ENCODE results near the gene ZBTB20.

ZBTB20 gene

DNA sequence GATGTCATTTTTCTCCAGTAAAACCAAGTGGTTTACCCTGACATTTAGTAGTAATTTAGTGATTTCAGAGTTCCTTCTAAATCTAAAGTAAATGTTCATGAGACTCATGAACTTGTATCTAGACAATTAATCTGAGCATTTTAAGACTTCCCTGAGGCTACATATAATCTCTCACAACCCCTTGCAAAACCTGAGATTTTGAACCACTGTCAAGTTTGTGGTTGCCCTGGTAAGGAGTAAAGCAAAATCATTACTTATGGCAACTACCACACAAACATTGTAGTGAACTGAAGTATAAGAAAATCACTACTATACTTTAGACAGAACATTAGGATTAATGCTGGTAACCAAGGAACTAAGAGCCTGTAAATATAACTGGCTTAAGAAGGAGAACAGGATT, 483.1 kb downstream of the ZBTB20 start:
- DNase-seq, result no peak

DNA sequence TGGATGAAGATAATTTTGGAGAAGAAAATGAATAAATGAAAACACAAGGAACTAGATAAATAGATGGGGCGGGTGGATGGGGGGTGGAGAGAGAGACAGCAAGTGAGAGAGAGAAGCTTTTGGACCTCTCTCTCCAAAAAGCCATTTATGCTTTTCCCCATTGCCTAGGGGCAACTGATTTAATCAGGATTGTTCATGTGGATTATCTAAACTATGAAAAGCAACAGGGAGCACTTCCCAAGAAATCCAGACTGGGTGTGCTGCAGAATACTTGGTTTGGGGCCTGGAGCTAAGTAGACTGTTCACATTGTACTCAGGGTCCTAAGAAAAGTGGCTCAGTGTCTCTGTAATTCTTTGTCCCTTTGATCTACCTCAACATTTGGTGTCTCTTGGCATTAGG, 486.3 kb downstream of the ZBTB20 start:
- no peak for DNase-seq

DNA sequence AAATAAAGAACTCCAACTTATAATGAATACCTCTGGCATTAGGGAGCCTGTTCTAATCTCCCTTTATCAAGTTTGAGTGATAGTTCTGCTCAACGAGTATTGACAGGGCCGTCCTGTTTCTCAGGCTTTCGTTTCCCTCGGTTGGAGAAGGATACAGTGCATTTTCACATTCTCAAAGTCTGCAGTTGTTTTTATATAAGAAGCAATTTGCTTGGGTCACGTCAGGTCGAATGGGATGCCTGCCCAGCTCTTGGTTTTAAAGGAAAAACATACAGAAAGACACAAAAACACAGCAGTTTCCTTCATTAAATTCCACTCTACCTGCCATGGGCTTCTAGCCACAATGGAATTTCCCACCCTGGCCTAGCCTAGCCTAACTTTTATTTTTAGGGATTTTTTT, 487.0 kb downstream of the ZBTB20 start:
- no peak for DNase-seq

DNA sequence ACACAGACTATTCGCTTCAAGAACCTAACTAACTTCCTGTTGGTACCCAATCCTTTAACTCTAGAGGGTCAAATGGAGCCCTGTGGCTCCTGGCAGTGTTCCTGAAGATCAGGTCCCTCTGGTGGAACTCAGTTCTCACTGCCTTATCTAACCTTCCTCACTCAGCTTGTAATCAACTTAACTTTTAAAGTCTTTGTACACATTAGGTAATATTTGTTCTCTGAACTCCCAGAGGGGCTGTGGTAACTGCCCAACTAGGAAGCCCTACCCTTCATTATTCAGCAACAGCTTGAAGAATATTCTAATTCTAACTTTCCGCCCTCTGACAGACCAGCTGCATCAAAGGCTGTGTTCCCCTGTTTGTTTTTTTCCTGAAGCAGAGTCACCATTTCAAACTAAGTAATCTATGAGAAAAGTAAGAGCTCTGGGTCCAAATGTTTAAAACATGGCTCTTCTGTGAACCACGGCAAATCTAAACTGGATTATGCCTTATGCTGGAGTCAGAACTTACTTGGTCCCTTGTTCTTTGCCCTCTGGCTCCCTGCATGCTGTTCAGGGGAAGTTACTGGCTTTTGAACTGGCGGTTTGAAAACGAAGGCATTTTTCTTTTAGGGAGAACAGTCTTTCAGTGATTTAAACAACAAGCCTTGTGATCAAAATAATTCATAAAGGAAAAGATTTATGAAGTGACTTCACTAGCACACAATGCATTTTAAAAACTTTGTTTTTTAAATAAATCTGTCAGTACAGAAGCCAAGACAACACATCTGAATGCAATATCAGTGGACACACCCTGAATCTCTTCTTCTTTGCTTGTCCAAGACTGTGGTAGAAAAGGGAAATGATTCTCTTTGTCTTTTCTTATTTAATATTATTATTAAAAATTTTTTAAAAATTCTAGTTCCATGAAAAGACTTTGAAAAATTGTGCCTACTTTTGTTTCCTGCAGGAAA, 487.7 kb downstream of the ZBTB20 start:
- DNase-seq, result no peak

DNA sequence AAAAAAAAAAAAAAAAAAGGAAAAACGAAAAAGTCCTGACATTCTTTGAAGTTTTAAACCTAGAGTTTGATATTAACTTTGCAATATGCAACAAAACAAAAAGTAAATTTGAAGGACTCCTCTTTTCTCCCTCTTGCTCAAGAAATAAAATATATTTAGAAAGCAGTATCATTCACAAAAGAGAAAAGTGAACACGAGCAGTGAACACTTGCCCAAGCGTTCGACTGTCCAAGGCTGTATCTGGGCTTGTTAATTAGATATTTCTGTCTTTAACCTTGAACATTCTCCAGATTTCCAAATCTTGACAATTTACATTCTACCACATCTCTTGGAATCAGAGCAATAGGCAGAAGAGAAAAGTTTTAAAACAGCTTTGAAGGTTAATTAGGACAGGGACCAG, 495.5 kb downstream of the ZBTB20 start:
- DNase-seq, result no peak

DNA sequence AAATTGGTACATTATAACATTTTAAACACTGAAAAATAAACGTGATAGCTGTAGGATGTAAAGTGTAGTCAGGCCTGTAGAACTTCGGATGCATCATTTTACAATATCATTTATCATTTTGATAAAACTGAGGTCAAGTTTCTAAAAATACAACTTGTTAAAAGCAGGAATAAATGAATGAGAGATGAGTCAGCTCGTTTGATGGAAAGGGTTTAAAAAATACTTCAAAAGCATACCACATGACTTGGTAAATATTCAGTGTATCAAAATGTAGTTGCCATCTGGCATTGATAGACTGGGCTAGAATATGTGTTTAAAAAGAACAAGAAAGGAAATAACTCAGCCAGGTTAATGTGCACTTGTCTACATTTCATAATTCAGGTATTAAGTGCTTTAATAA, 496.3 kb downstream of the ZBTB20 start:
- DNase-seq, result peak; percentile 28

DNA sequence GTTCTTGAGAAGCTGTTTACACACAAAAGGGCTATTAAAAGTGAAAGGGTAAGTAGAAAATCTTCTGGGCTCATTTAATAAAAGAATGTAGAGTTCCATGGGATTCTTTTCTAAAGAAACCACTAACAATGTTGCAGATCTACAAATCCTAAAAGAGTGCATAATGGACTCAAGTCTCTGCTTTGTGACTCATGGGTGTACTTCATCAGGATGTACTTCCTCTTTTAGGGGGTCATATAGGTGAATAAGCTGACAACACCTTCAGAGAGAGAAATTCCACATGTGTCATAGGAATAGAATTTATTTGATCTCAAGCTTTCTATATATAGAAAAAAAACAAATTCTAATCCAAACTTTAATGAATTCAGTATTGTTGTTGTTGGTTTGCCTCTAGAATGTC, 497.8 kb downstream of the ZBTB20 start:
- peak; percentile 30 for DNase-seq

DNA sequence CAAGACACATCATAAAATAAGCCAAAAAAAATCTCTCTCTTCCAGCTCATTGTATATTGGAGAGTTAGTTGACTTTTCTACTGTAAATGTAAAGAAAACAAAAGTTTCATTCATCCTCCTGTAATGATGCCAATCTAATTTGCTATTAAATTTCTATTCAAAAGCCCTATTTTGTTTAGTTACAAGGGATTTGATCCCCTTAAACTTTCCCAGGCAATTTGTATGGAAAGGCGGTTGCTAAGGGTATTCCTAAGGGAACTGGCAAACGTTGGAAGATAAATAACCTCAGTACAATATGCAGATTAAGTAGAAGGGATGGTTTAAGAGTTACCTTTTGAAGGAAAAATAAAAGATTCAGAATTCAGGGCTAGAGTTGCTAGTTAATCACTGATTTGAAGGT, 500.6 kb downstream of the ZBTB20 start:
- no peak for DNase-seq

DNA sequence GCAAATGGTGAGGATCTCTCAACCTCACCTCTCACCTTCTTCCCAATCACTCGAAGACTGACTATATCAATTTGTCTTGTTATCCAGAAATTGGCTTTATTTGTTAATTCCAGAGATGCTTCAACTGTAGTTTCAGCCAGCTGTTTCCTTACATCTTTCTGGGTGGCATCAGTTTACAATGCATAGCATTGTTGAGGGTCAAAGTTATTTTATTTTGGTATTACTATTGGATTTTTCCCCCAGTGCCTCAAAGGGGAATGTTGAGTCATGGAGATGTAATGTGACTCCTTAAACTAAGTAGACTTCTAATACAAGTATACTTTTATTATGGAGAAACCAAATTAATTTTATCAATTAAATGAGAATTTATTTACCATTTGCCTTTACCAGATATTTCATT, 501.7 kb downstream of the ZBTB20 start:
- no peak for DNase-seq

DNA sequence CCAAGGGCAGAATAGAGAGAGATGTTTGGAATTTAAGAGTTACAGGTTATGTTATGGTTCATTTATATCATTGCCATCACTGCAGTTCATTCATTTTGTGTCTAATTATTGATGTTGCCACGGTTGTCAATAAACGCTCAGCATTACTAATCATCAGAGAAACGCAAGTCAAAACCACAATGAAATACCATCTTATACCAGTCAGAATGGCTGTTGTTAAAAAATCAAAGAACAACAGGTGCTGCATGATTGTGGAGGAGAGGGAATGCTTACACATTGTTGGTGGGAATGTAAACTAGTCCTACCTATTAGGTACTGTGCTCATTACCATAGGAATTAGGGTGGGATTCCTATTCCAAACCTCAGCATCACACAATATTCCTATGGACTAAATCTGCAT, 502.7 kb downstream of the ZBTB20 start:
- no peak for DNase-seq

DNA sequence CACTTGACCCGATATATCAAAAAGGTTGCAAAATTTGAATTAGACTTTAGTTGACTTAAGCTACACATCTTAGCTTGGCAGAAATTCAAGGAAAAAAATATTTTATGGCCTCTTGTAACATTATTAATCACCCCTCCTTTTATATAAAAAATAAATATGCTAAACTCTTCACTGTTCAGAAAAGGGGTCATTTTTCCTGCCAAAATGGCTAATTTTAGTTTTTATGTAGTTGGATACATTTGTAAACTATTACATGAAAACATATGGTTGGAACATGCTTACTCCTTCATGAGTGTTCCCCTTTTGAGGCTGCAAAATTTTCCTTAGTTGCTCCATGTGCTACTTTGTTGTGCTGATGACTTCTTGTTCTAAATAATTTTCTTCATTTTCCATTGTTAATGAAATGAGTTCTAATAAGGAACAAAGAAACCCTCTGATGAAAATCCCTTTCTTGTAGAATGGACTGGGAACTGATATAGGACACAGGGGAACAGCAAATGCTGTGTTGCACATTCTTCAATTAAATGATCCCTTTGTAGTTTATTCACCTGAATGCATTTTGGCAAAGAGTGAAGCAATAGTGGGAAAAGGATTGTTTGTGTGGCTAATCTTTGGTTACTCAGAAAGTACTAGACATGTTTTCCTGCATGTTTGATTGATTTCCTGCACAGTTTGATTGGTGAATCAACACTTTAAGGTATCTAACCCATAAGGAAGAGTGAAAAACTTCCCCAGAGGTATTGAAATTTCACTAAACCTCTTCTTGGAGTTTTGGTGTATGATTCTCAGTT, 503.9 kb downstream of the ZBTB20 start:
- no peak for DNase-seq

DNA sequence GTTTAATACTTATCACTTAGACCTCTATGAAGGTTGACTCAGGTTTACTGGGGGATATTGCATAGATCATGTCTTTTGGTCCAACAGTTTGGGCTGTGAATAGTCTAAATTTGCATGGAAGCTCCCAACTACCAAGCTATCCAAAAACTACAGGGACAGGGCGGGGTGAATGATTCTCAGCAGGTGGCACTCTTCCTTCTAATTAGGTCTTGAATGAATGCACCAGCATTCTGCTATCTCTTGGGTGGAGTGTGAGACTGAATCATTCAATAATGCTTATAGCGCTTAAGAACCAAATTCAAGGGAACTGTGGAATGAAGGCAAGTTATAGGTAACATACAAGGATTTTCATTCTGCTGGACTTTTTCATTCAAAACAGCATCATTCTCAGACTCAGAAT, 507.0 kb downstream of the ZBTB20 start:
- DNase-seq, result no peak

DNA sequence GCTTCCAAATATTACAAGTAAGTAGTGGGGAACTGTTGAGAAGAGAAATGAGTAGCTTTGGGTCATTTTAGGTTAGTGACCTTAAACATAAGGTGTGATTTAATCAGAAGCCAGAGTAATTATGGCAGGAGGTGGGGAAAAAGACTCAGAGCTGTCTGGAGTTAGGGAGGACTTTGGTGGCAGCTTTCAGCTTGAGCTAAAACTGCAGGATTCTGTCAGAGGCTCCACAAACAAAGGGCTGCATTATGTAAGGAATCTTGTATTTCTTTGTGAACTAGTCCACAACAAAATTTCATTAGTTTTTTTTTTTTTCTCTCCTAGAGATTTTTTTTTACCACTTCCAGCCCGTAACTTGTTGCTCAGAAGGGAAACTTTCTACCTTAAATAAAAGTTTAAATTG, 507.9 kb downstream of the ZBTB20 start:
- no peak for DNase-seq

DNA sequence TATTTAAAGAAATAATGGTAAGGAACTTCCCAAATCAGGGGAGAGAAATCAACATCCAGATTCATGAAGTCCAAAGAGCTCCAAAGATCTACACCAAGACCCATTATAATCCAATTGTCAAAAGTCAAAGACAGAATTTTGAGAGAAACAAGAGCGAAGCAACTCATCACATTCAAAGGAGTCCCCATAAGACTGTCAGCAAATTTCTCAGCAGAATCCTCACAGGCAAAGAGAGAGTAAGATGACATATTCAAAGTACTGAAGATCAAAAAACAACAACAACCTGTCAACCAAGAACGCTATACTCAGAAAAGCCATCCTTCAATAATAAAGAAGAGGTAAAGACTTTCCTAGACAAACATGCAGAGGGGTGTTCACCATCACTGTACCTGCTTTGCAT, 511.2 kb downstream of the ZBTB20 start:
- no peak for DNase-seq

DNA sequence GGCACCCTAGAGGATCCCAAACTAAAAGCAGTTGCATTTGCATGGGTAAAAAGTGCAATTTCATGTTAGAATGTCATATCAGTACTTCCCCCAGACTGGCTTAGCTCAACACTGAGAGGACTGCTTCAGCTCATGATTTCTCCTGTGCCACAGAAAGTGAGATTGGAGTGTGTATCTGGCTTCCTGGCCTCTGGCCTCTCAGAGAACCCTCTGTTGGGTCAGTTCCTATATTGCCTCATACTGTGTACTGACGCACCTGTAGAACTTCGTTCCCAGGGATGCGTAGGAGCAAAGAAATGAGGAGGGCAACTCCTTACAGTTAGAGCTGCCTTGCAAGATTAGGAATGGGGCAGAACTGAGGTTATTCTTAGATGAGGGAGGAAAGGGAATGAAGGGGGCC, 512.5 kb downstream of the ZBTB20 start:
- peak; percentile 26 for DNase-seq

DNA sequence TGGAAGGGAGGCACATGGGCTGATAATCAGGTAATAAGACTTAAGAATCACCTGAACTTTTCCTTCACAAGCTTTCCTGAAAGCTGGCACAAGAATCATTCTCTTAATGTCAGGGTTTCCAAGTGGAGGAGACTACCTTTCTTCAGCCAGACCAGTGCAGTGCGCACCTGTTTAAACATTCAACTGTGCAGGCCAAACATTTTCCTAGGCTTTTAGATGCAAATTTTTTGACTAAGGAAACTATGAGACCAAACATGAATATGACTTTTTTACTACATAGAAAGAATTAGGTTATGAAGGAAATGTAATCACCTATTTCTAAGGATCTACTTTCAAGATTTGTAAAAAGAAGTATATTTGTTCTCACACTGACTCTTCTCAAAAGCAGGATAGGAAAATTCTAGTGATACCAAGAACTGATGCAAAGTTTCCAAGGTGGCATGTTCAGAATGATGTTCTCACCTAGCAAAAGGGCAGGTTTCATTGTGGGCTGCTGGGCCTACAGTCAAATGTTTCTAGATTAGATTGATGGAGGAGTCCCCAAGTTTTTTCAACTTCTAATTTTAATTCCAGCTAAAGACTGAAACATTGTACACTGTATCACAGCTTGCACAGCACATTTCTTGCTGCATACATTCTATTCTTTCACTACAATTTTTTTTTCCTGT, 514.2 kb downstream of the ZBTB20 start:
- no peak for DNase-seq

DNA sequence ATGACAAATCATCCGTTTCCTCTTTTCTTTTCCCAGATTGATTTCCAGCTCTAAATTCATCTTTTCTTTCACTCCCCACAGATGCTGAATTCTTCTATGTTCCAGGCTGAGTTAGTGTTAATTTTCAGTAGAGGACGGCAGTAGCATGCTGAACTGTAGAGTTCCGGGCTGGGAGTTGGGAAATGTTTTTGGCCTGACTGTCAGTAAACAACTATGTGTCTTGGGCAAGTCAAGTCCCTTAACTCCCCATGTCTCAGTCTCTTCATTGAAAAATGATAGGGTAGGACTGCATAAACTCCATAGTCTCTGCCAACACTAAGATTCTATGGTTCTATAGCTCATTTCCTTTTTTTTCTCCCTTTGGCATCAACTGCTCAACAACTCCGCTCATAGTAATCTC, 519.3 kb downstream of the ZBTB20 start:
- no peak for DNase-seq

DNA sequence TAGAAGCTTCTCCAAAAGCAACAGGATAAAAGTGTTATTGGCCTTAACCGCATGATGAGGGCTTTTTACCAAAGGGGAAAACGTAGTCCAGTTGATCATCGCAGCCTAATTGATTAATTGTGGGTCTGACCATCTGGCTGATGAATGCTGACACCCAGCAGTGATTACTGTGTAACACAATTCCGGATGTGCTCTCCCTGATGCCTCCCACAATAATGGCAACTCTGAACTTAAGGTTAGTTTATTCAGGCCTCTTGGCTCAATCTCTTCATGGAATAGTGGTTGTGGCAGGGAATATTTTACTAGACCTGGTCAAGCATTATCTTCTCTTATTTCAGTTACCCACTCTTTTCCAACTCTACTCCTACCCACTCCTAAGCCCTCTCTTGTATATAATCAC, 520.3 kb downstream of the ZBTB20 start:
- no peak for DNase-seq

DNA sequence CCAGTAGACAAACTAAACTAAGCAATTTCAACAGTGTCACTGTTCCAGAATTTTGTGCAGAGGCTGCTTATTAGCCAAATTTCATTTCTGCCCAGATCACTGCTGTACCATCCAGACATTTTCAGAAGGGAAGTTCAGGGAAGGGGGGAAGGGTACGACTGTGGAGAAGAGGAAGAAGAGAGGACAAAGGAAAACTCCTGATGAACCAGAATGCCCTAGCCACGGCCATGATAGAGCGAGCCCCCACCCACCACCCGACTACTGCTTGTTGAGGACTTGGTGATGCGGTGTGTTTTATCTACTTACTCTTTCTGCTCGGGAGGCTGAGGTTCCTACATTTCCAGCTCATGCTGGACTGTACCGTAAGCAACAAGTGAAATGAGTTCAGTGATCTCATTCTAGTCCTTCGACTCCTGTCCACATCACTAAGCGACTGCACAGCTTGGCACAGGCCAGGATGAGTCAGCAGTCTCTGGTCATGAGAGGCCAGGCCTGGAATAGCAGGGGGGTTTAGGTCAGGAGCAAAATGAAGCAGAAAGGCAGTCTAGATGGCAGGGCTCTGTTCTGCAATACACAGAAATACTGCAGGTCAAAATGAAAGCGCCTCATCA, 522.4 kb downstream of the ZBTB20 start:
- DNase-seq, result peak; percentile 90

DNA sequence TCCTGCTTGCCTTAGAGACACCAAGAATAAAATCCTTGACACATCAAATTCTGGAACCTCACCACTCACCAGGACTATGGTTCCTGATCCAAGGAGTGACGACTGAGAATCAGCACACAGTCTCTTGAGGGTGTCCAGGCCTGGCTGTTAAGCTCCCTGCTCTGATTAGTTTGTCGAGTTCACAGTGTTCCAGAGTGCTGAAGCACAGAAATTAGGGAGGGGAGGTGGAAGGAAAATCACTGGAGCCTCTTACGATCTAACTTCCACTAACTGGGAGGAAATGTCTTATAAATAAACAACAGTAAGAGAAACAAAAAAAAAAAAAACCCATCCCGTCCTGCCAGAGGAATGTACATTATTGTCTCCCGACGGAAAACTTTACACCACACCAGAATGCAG, 523.0 kb downstream of the ZBTB20 start:
- peak; percentile 44 for DNase-seq

DNA sequence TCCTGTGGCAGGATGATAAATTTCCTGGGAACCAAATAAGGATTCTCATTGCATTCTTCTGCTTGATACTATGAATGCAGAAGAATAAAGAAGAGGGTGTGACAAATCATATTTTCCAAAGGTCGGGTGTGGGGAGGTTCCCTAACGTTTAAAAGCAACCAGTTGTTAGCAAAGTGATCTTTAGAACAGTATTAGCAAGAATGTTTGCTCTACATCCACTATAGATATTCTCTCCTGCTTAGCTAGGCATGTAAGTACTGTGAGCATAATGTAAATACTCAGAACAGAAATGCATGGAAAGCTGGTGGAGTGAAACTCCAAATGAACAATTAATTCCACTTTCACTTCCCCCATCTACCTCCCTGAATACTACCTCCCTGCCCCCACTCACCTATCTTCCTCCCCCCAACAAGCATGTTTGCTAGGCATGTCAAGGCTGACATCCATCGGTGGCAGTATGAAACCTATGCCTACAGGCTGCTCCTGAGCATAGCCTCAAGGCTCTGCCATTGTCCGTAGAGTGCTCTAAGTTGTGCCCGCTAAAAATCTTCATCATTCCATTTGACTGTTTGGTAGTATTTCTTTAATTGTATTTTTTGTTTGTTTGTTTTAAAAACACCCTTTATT, 523.6 kb downstream of the ZBTB20 start:
- DNase-seq, result no peak

DNA sequence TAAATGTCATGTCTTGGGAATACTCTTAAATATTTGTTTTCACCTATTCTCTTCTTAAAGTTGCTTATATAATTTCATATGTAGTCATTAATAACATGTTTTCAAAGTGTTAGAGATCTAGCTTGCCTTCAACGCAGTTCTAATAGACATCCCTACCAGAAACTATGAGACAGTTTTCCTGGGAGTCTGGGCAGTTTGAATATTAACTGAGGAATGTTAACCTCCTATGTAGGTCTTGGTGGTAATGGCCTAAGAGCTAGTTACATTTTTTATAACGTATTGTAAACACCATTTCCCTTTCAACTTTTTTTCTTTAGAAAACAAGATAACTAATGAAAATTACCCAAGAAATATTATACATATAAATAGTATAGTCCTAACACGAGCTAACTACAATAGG, 525.1 kb downstream of the ZBTB20 start:
- DNase-seq, result no peak

DNA sequence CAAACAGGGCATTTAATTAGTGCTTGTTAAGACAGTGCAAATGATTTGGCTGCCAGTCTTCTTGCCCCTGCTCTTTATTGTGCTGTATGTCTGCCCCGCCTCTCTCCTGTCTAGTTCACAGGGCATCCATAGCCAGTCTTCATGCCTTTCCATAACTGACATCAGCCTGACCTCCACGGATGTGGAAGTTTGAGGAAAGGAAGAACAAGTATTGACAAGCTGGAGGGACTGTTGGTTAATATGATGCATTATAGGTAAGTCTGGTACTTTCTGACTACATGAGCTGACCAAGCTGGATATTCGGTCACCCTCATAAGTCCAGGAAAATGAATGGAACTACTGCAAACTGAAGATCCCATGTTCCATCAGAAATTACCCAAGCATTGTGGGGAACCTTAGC, 527.3 kb downstream of the ZBTB20 start:
- no peak for DNase-seq
